ENCODE measurements around the gene IL4R.
"Not testable (repeated sequence)": the region's sequence is repeated elsewhere in the genome, so short reads cannot be mapped to it uniquely, and the experiment has no call there.

IL4R gene

GRCh38 chr16:27313422-27314160 lies at the start of gene IL4R:
IL4R (plus strand) TSS chr16:27313974; CDS start chr16:27340204, 26,230 bp downstream.
- DNase-seq = peak; percentile 82

GRCh38 chr16:27264151-27264550 lies 49.6 kb upstream of the IL4R start:
- no peak for DNase-seq

DNA sequence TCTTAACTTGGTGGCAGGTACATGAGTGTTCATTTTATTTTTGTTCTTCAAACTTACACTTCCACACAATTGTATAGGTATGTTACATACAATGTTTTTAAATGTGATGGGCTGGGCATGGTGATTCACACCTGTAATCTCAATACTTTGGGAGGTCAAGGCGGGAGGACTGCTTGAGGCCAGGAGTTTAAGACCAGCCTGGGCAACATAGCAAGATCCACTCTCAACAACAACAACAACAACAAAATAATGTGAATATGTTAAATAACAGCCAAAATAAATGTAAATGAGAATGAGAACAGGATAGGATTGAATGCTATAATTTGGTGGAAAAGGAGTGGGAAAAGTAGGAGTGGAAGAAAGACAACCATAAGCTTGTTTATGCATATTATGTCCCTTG lies 47.8 kb upstream of the IL4R start:
- no peak for DNase-seq

DNA sequence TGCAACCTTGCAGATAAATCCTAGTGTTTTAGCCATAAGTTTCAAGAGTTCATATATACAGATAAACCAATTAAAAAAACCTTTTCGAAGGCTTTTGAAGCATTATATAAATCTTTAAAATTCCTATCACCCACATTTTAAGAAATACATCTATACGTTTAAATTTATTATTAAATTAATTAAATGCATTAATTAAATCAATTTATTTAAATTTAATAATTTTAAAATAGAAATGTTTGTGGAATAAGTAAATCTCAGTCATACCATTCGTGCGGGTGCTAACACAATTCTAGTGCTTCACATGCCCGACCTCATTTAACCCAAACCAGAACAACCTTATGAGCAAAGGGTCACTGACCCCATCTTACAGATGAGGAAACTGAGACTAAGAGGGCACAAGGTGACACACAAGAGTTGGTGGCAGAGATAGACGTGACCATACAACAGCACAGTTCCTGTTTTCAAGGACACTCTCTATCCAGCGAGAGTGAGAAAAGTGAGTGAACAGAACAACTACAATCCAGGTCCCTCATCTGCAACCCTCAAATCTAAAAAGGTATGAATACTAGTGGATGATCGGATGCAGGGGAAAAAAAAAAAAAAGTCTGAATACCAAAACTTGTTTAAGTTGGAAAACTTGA lies 46.6 kb upstream of the IL4R start:
- no peak for DNase-seq

DNA sequence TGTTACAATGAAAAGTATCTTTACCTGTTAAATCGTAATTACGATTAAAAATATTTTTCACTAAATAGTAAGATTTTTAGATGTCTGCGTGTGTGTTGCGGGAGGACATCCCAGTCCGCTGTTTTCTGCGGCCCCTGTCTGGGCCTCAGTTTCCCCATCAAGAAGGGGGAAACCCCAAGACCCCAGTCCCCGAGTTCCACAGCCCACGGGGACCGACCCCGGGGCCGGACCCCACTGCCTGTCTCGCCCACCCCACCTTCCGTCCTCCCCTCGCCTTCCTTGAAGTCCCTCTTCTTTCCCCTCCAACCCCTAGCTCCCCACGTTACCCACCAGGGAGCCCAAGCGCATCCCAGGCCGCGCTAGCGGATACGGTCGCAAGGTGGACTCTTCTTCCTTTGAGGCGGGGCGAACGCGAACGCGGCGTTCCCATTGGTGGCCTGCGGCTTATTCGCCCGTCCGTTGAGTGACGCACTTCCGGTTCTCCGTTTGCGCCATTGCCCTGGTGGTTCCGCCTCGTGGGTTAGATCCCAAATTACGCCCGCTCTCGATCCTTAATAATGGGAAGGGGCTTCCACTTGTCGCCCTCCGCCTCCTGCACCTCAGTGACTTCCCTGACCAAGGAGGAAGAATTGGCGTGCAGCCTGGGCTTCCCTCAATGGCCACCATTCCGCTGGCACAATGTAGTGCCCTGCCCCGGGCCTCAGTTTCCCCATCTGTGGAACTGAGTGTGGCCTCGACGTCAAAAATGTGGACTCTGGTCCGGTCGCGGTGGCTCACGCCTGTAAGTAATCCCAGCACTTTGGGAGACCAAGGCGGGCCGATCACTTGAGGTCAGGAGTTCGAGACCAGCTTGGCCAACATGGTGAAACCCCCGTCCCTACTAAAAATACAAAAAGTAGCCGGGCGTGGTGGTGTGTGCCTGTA lies 45.1 kb upstream of the IL4R start, which contains the start of gene NSMCE1:
TSS of gene NSMCE1 (minus strand) at position 397 of the 924 bp plus-strand sequence. CDS start 11,202 bp downstream, outside the sequence.
- DNase-seq = peak; percentile 97

- no peak for DNase-seq
These were observed 44.2 kb upstream of the IL4R start for GRCh38 chr16:27269300-27270150.

- DNase-seq = no peak
These were observed 43.4 kb upstream of the IL4R start for GRCh38 chr16:27270349-27270748.

DNA sequence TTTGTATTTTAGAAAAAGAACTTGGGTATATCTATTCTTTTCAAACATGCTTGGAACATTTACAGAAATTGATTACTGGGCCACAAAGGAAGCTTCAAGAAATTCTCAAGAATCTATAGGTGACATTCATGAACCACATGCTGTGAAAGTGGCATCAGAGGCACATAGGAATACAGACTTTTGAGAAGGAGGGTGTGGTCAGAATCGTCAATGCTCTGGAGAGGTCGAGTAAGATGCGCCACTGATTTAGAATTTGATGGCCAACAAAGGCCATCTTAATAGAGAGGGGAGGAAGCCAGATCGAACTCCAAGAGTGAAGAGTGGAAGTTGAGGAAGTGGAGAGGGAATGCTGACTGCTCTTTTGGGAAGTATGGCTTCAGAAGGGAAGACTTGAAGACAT lies 41.7 kb upstream of the IL4R start:
- DNase-seq = no peak

DNA sequence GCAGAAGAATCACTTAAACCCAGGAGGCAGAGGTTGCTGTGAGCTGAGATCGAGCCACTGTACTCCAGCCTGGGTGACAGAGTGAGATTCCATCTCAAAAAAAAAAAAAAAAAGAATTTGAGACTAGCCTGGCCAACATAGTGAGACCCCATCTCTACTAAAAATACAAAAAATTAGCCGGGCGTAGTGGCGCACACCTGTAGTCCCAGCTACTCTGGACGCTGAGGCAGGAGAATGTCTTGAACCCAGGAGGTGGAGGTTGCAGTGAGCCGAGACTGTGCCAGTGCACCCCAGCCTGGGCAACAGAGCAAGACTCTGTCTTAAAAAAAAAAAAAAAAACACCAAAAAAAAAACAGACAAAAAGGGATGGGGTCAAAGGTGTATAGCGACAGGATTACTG lies 41.1 kb upstream of the IL4R start:
- not testable (repeated sequence) for DNase-seq

DNA sequence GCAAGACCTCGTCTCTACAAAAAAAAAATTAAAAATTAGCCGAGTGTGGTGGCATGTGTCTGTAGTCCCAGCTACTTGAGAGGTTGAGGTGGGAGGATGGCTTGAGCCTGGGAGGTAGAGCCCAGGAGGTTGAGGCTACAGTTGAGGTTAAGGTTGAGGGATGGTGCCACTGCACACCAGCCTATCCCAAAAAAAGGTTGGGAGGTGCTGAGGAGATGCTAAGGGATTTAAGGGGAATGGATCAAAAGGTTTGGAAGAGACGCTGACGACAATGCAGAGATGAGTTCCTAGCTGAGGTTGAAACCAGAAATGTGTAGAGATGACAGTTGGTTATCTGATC lies 40.5 kb upstream of the IL4R start:
- DNase-seq = no peak

- DNase-seq = no peak
These were observed 39.9 kb upstream of the IL4R start for GRCh38 chr16:27273670-27274423.

DNA sequence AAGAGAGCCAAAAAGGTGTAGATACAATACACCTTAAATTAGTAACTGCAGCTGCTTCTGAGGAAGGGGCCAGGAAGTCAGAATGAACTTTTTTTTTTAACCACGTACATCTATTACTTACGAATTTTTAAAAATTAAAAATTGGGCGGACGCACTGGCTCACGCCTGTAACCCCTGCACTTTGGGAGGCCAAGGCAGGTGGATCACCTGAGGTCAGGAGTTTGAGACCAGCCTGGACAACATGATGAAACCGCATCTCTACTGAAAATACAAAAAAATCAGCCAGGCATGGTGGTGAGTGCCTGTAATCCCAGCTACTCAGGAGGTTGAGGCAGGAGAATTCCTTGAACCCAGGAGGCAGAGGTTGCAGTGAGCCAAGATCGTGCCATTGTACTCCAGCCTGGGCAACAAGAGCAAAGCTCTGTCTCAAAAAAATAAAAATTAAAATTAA lies 39.3 kb upstream of the IL4R start:
- DNase-seq = not testable (repeated sequence)

- no peak for DNase-seq
These were observed 38.4 kb upstream of the IL4R start for GRCh38 chr16:27275394-27275793.

- DNase-seq = no peak
These were observed 32.5 kb upstream of the IL4R start for GRCh38 chr16:27281243-27281642.

DNA sequence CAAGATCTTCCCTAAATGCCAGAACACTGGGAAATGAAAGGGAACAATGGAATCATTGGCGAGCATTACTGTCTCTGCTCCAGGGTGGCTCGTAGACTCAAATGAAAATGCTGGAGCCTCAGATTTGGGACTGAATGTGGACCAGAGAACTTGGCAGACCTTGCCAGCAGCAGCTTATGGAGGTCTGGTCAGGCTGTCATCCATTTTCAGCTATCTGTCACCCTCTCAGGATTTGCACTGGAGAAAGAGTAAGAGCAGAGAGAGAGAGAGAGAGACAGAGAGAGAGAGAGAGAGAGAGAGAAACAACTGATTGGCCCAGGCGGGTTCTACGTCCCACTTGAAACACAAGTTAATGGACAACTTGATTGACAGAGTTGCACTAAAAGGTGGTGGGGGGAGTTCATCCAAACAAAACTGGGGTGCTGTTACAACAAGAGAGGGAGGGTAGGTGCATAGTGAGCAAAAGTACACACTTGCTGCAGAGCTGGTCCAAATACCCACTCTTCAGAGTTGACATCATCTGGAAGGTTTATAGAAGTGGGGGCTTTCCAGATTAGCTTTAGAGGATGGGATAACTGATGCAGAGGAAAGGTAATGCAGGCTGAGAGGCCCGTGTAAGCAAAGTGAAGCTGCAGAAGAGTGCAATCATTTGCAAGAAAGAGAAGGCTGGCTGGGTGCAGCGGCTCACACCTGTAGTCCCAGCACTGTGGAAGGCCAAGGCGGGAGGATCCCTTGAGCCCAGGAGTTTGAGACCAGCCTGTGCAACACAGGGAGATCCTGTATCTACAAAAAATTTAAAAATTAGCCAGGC lies 28.7 kb upstream of the IL4R start:
- no peak for DNase-seq

- no peak for DNase-seq
These were observed 28.0 kb upstream of the IL4R start for GRCh38 chr16:27285676-27286196.

DNA sequence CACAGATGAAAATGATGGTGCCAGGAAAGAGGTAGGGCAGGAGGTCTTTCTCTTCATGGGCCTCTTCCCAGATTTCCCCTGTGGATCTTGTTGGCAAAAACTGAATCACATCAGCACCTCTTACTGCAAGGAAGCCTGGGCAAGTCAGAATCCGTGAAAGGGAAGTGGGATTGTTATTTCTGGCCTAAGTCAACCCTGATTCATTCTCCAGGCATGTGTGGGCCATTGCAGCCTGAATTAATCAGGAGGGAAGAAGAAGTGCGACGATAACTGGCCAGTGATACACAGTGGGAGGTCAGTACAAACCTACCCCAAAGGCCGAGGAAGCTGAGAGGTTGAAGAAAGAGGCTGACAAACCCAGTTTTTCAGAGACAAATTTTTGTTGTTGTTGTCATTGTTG lies 27.3 kb upstream of the IL4R start:
- no peak for DNase-seq

DNA sequence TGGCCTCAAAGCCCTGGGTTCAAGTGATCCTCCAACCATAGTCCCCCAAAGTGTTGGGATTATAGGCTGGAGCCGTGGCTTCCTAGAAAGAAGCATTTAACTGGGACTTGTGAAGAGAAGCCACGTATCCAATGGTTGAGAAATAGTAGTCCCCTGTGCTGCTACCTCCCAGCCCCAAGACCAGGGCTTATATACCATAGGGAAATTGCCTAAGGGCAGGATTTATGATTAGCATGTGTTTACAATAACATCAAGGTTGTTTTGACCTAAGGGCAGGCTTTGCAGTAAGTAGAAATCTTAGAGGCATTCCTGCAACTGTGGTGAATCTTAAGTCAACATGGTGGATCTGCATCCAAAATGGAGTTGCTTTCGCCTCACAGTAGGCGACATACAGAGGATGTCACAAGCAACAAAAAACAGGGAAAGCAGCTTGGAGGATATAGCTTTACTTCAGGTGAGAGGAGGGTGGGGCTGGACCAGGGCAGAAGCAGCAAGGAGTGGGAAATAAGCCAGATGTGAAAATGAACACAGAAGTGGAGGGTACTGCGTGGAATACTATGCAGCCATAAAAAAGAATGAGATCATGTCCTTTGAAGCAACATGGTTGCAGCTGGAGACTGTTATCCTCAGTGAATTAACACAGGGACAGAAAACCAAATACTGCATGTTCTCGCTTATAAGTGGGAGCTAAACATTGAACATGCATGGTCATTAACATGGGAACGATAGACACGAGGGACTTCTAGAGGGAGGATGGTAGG lies 26.5 kb upstream of the IL4R start:
- no peak for DNase-seq

GRCh38 chr16:27287887-27288286 lies 25.9 kb upstream of the IL4R start:
- DNase-seq = no peak

GRCh38 chr16:27288313-27288712 lies 25.5 kb upstream of the IL4R start:
- DNase-seq = not testable (repeated sequence)
